DMS53 (cell line): ENCODE measurements around the gene UGDH.
"Not testable (repeated sequence)": the region's sequence is repeated elsewhere in the genome, so short reads cannot be mapped to it uniquely, and the experiment has no call there.

Experiments
- DNase-seq: peaks from one replicate; lab custom pipeline; 2025; lab: John Stamatoyannopoulos, UW

UGDH gene

GRCh38 chr4:39529534-39529933 is 2.3 kb upstream of the UGDH start:
- DNase-seq, result no peak

- DNase-seq, result no peak
These were observed 824 bp upstream of the UGDH start for GRCh38 chr4:39528061-39528465.

GRCh38 chr4:39526765-39527295 is 409 bp downstream of the UGDH start:
- no peak for DNase-seq

- DNase-seq, result no peak
These were observed 1.2 kb downstream of the UGDH start for GRCh38 chr4:39525822-39526690.

GRCh38 chr4:39524161-39524957 is 2.9 kb downstream of the UGDH start:
- no peak for DNase-seq

GRCh38 chr4:39522068-39522467 is 5.2 kb downstream of the UGDH start:
- no peak for DNase-seq

- DNase-seq, result no peak
These were observed 5.9 kb downstream of the UGDH start for GRCh38 chr4:39521253-39521919.

- no peak for DNase-seq
These were observed 8.8 kb downstream of the UGDH start for GRCh38 chr4:39518484-39518883.

- DNase-seq, result peak; percentile 34
These were observed 10.8 kb downstream of the UGDH start for GRCh38 chr4:39516407-39516966.

- DNase-seq, result peak; percentile 61
These were observed 11.4 kb downstream of the UGDH start for GRCh38 chr4:39515669-39516401.

- DNase-seq, result peak; percentile 99
These were observed 12.3 kb downstream of the UGDH start for GRCh38 chr4:39514888-39515401.

- DNase-seq, result not testable (repeated sequence)
These were observed 13.0 kb downstream of the UGDH start for GRCh38 chr4:39514266-39514665.

- DNase-seq, result no peak
These were observed 16.8 kb downstream of the UGDH start for GRCh38 chr4:39510348-39510929.

GRCh38 chr4:39505581-39505980 is 21.7 kb downstream of the UGDH start:
- DNase-seq, result no peak

- DNase-seq, result no peak
These were observed 22.7 kb downstream of the UGDH start for GRCh38 chr4:39504538-39504937.

GRCh38 chr4:39502664-39503035 is 24.6 kb downstream of the UGDH start:
- DNase-seq, result not testable (repeated sequence)

- DNase-seq, result no peak
These were observed 25.1 kb downstream of the UGDH start for GRCh38 chr4:39502019-39502663.

- no peak for DNase-seq
These were observed 28.6 kb downstream of the UGDH start for GRCh38 chr4:39498727-39499020.

GRCh38 chr4:39497909-39498726 is 29.1 kb downstream of the UGDH start:
- no peak for DNase-seq
